ENCODE measurements around the gene ADM.
"Not testable (repeated sequence)": the region's sequence is repeated elsewhere in the genome, so short reads cannot be mapped to it uniquely, and the experiment has no call there.

The ADM gene

GRCh38 chr11:10304495-10305261 is at the start of gene ADM:
TSS of gene ADM (plus strand) at chr11:10305073. CDS start at chr11:10305701, 628 bp downstream.
- peak; percentile 87 for DNase-seq (ENCODE audit: low read depth)
- TF ChIP-seq MAX (IDR thresholded peaks at IDR 0.05; ENCODE audit: low read depth, low read length) (no peak), CTCF (IDR thresholded peaks at IDR 0.05; ENCODE audit: low read depth, low read length) (peak; percentile 40), MYC (IDR thresholded peaks at IDR 0.05; ENCODE audit: low read depth, low read length) (peak; percentile 18; the same call in 1 of the 2 replicates), POLR2A (IDR thresholded peaks at IDR 0.05; ENCODE audit: extremely low read depth, insufficient read length) (peak; percentile 91)
- H3K4me3 ChIP-seq (ENCODE audit: low read depth, low read length): peak within 1 kb of the TSS; percentile 74

- peak; percentile 18 for DNase-seq (ENCODE audit: low read depth)
- H3K4me3 ChIP-seq (ENCODE audit: low read depth, low read length): no peak overlapping the region
- TF ChIP-seq CTCF (IDR thresholded peaks at IDR 0.05; ENCODE audit: low read depth, low read length) (no peak), POLR2A (IDR thresholded peaks at IDR 0.05; ENCODE audit: extremely low read depth, insufficient read length) (no peak), MYC (IDR thresholded peaks at IDR 0.05; ENCODE audit: low read depth, low read length) (no peak), MAX (IDR thresholded peaks at IDR 0.05; ENCODE audit: low read depth, low read length) (no peak)
These were observed 49.3 kb upstream of the ADM start for GRCh38 chr11:10255388-10256125.

GRCh38 chr11:10257478-10257877 is 47.4 kb upstream of the ADM start:
- H3K4me3 ChIP-seq (ENCODE audit: low read depth, low read length): no peak overlapping the region
- no peak for TF ChIP-seq POLR2A (IDR thresholded peaks at IDR 0.05; ENCODE audit: extremely low read depth, insufficient read length)
- TF ChIP-seq CTCF (IDR thresholded peaks at IDR 0.05; ENCODE audit: low read depth, low read length): no peak
- TF ChIP-seq MAX (IDR thresholded peaks at IDR 0.05; ENCODE audit: low read depth, low read length): no peak
- no peak for TF ChIP-seq MYC (IDR thresholded peaks at IDR 0.05; ENCODE audit: low read depth, low read length)
- no peak for DNase-seq (ENCODE audit: low read depth)

GRCh38 chr11:10261821-10262220 is 43.1 kb upstream of the ADM start:
- TF ChIP-seq CTCF (IDR thresholded peaks at IDR 0.05; ENCODE audit: low read depth, low read length) (no peak), MAX (IDR thresholded peaks at IDR 0.05; ENCODE audit: low read depth, low read length) (no peak), POLR2A (IDR thresholded peaks at IDR 0.05; ENCODE audit: extremely low read depth, insufficient read length) (no peak), MYC (IDR thresholded peaks at IDR 0.05; ENCODE audit: low read depth, low read length) (no peak)
- DNase-seq (ENCODE audit: low read depth): no peak

GRCh38 chr11:10263929-10264328 is 40.9 kb upstream of the ADM start:
- no peak overlapping the region for H3K4me3 ChIP-seq (ENCODE audit: low read depth, low read length)
- no peak for DNase-seq (ENCODE audit: low read depth)
- no peak for TF ChIP-seq POLR2A (IDR thresholded peaks at IDR 0.05; ENCODE audit: extremely low read depth, insufficient read length)
- no peak for TF ChIP-seq MYC (IDR thresholded peaks at IDR 0.05; ENCODE audit: low read depth, low read length)
- no peak for TF ChIP-seq MAX (IDR thresholded peaks at IDR 0.05; ENCODE audit: low read depth, low read length)
- TF ChIP-seq CTCF (IDR thresholded peaks at IDR 0.05; ENCODE audit: low read depth, low read length): no peak

More at GRCh38 chr11:10261821-10262220, 43.1 kb upstream of the ADM start:
- no peak overlapping the region for H3K4me3 ChIP-seq (ENCODE audit: low read depth, low read length)

- not testable (repeated sequence) for DNase-seq (ENCODE audit: low read depth); H3K4me3 ChIP-seq (ENCODE audit: low read depth, low read length)
These were observed 40.2 kb upstream of the ADM start for GRCh38 chr11:10264716-10265115.
